K562 (cell line): Measurements from ENCODE around the gene NCOA4. TPM values are rescaled to one million over a fixed set of nuclear protein-coding genes. Genes with fewer than 3 reads are reported as not detected.

ENCODE experiments used
- BCOR ChIP-seq: fragments of 450-650 bp; IDR thresholded peaks from 2 replicates; pipeline ENCODE4 v1.6.1; 2016
- BRCA1 ChIP-seq, 2 experiments: fragments of 450-650 bp in 1 of 2; sonication (generic) in 1 of 2; formaldehyde crosslinking in 1 of 2; IDR thresholded peaks; 2 replicates each; pipeline versions ENCODE4 v1.5.0 to v1.6.1; 2017 to 2020; ENCODE audit warnings: mild to moderate bottlenecking in 1 of 2, missing genetic modification reagents in 1 of 2
- BRD9 ChIP-seq: fragments of 450-650 bp; IDR thresholded peaks from 2 replicates; pipeline ENCODE4 v1.6.1; 2018; ENCODE audit warnings: low read depth; ENCODE audit not compliant: partially characterized antibody
- DMBX1 ChIP-seq: fragments of 250-450 bp; sonication (Bioruptor Pico); IDR thresholded peaks from 2 replicates; pipeline ENCODE4 v1.8.0; 2022; ENCODE audit warnings: inconsistent platforms, mild to moderate bottlenecking, moderate library complexity, borderline replicate concordance
- HCFC1 ChIP-seq: IDR thresholded peaks from 2 replicates; pipeline ENCODE4 v1.6.1; 2012; ENCODE audit warnings: low read depth, low read length, improper control_type of control experiment
- IFI16 ChIP-seq: fragments of 250-450 bp; sonication (Bioruptor Pico); IDR thresholded peaks from 2 replicates; pipeline ENCODE4 v2.1.2; 2022; ENCODE audit warnings: mild to moderate bottlenecking, inconsistent platforms
- POLR2AphosphoS2 ChIP-seq: IDR thresholded peaks from 2 replicates; pipeline ENCODE4 v1.6.1; 2012; ENCODE audit warnings: low read length, improper control_type of control experiment
- PRPF4 ChIP-seq: fragments of 200-400 bp; formaldehyde crosslinking; IDR thresholded peaks from one replicate; pipeline ENCODE4 v1.6.1; 2017; ENCODE audit warnings: low read length, low read depth, mild to moderate bottlenecking; ENCODE audit not compliant: insufficient read depth, poor library complexity, severe bottlenecking
- STAG1 ChIP-seq: sonication (generic); formaldehyde crosslinking; IDR thresholded peaks from 2 replicates; pipeline ENCODE4 v1.5.0; 2020; ENCODE audit warnings: missing genetic modification reagents, borderline replicate concordance
- TAF9B ChIP-seq: fragments of 450-650 bp; IDR thresholded peaks from 2 replicates; pipeline ENCODE4 v1.6.1; 2018; ENCODE audit warnings: mild to moderate bottlenecking; ENCODE audit not compliant: partially characterized antibody
- XRCC3 ChIP-seq: fragments of 450-650 bp; IDR thresholded peaks from 2 replicates; pipeline ENCODE4 v1.6.1; 2017; ENCODE audit warnings: mild to moderate bottlenecking, moderate library complexity
- ZC3H11A ChIP-seq: IDR thresholded peaks from 2 replicates; pipeline ENCODE4 v1.6.1; 2012; ENCODE audit warnings: low read depth, low read length, improper control_type of control experiment
- ZNF133 ChIP-seq: fragments of 250-450 bp; sonication (Bioruptor Pico); IDR thresholded peaks from 2 replicates; pipeline ENCODE4 v1.4.0; 2020; ENCODE audit warnings: mild to moderate bottlenecking
- ZNF212 ChIP-seq: fragments of 450-650 bp; formaldehyde crosslinking; IDR thresholded peaks from 2 replicates; pipeline ENCODE4 v1.4.0; 2020; ENCODE audit warnings: mild to moderate bottlenecking
- ZNF347 ChIP-seq: fragments of 450-650 bp; formaldehyde crosslinking; IDR thresholded peaks from 2 replicates; pipeline ENCODE4 v1.4.0; 2020; ENCODE audit warnings: low read depth, mild to moderate bottlenecking, moderate library complexity
- ZNF79 ChIP-seq: fragments of 250-450 bp; sonication (Bioruptor Pico); IDR thresholded peaks from 2 replicates; pipeline ENCODE4 v1.4.0; 2020; ENCODE audit warnings: low read depth, mild to moderate bottlenecking, moderate library complexity
- polyA plus RNA-seq, 8 experiments: library from polyadenylated mRNA; depleted of rRNA in 4 of 8; stranded (reverse) in 5 of 8; unstranded in 3 of 8; fragments of >200 nt; fragmentation: Nextera tagmentation in 2 of 8; fragmentation: Illumina TruSeq in 1 of 8; extraction: Ambion mirVana in 2 of 8; extraction: Trizol in 1 of 8; gene quantifications; 2 replicates each; pipeline versions ENCODE4 v1.2.1 to v1.2.3, GENCODE V29; 2011 to 2014; ENCODE audit warnings: inconsistent platforms in 1 of 8, missing spikeins in 1 of 8
- total RNA-seq, 7 experiments: library from RNA; depleted of rRNA in 6 of 7; stranded (reverse); fragments of >200 nt in 6 of 7; fragmentation: Illumina TruSeq in 2 of 7; extraction: Trizol in 2 of 7; gene quantifications; 2 replicates each; pipeline versions ENCODE4 v1.2.1 to v1.2.3, GENCODE V29; 2011 to 2021; ENCODE audit warnings: low replicate concordance in 1 of 7
- TF ChIP-seq, protein P1 (sequence below): fragments of 250-450 bp; sonication (Bioruptor Pico); IDR thresholded peaks from 2 replicates; pipeline ENCODE4 v1.4.0; 2020; ENCODE audit warnings: mild to moderate bottlenecking, moderate library complexity
- TF ChIP-seq, protein P2 (sequence below): fragments of 250-450 bp; sonication (Bioruptor Pico); IDR thresholded peaks from 2 replicates; pipeline ENCODE4 v1.5.0; 2021; ENCODE audit warnings: mild to moderate bottlenecking, borderline replicate concordance
- TF ChIP-seq, protein P3 (sequence below), 3 experiments: IDR thresholded peaks in 2 of 3; conservative IDR thresholded peaks in 1 of 3; 2 replicates each; pipeline ENCODE4 v1.5.1; 2011 to 2012; ENCODE audit warnings: low read length in 3 of 3, mild to moderate bottlenecking in 3 of 3, control low read depth in 2 of 3, improper control_type of control experiment in 1 of 3, inconsistent platforms in 1 of 3, low read depth in 1 of 3, mixed read lengths in 1 of 3, moderate library complexity in 1 of 3; ENCODE audit not compliant: insufficient read depth in 2 of 3
- TF ChIP-seq, protein P4 (sequence below): fragments of 250-450 bp; sonication (Bioruptor Pico); IDR thresholded peaks from 2 replicates; pipeline ENCODE4 v1.8.0; 2021; ENCODE audit warnings: borderline replicate concordance, mild to moderate bottlenecking, moderate library complexity; ENCODE audit not compliant: poor library complexity, severe bottlenecking

Gene NCOA4
- total and polyA plus RNA-seq, 9 of the 15 experiments (the other 6 are each of a cell fraction or from before 2014, with no cell fraction given), result 89.8 to 283 (median 181) TPM

DNA sequence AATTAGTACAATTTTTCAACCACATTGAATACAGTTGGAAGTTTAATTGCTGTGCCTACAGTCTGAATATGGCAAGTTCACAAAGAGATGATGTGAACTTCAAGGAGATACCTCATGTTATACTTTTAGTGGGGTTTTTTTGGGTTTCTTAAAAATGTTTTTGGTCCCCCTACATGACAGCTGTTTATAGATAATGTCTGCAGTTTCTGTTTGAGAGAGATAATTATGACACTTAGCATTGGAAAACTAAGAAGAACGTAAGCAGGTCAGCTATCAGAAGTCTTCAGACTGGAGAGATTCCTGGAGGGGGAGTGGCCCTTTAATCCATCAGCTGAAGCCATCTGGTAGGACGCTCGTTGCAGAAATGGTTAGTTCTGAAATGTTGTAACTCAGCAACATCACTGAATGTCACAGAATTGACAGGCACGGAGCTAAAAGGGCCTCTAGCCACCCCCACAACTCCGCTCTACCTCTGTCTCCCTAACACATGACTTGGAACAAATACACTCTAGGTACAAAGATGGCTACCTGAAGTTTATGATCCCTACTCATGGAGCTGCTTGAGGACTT is 29.2 kb downstream of the NCOA4 start (continued):
- TF ChIP-seq, protein P1, sequence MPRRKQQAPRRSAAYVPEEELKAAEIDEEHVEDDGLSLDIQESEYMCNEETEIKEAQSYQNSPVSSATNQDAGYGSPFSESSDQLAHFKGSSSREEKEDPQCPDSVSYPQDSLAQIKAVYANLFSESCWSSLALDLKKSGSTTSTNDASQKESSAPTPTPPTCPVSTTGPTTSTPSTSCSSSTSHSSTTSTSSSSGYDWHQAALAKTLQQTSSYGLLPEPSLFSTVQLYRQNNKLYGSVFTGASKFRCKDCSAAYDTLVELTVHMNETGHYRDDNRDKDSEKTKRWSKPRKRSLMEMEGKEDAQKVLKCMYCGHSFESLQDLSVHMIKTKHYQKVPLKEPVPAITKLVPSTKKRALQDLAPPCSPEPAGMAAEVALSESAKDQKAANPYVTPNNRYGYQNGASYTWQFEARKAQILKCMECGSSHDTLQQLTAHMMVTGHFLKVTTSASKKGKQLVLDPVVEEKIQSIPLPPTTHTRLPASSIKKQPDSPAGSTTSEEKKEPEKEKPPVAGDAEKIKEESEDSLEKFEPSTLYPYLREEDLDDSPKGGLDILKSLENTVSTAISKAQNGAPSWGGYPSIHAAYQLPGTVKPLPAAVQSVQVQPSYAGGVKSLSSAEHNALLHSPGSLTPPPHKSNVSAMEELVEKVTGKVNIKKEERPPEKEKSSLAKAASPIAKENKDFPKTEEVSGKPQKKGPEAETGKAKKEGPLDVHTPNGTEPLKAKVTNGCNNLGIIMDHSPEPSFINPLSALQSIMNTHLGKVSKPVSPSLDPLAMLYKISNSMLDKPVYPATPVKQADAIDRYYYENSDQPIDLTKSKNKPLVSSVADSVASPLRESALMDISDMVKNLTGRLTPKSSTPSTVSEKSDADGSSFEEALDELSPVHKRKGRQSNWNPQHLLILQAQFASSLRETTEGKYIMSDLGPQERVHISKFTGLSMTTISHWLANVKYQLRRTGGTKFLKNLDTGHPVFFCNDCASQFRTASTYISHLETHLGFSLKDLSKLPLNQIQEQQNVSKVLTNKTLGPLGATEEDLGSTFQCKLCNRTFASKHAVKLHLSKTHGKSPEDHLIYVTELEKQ (CRISPR knock-in tag), result 0 out of 2 replicates have a peak, but pooled peaks have one; percentile 32
- TF ChIP-seq HCFC1 (no peak; the same call in 1 of the 2 replicates), ZNF212 (no peak), POLR2AphosphoS2 (no peak), ZC3H11A (no peak), BRD9 (peak; percentile 95), ZNF79 (0 out of 2 replicates have a peak, but pooled peaks have one; percentile 13), DMBX1 (peak; percentile 98), XRCC3 (no peak), BRCA1 (IDR thresholded peaks at IDR 0.05) (no peak), BRCA1 (CRISPR knock-in tag; IDR thresholded peaks at IDR 0.05) (no peak), ZNF133 (CRISPR knock-in tag) (no peak), TAF9B (peak; percentile 99), PRPF4 (no peak), STAG1 (CRISPR knock-in tag) (no peak), BCOR (peak; percentile 91), IFI16 (CRISPR knock-in tag) (no peak), ZNF347 (CRISPR knock-in tag) (0 out of 2 replicates have a peak, but pooled peaks have one; percentile 9)
- TF ChIP-seq, protein P2, sequence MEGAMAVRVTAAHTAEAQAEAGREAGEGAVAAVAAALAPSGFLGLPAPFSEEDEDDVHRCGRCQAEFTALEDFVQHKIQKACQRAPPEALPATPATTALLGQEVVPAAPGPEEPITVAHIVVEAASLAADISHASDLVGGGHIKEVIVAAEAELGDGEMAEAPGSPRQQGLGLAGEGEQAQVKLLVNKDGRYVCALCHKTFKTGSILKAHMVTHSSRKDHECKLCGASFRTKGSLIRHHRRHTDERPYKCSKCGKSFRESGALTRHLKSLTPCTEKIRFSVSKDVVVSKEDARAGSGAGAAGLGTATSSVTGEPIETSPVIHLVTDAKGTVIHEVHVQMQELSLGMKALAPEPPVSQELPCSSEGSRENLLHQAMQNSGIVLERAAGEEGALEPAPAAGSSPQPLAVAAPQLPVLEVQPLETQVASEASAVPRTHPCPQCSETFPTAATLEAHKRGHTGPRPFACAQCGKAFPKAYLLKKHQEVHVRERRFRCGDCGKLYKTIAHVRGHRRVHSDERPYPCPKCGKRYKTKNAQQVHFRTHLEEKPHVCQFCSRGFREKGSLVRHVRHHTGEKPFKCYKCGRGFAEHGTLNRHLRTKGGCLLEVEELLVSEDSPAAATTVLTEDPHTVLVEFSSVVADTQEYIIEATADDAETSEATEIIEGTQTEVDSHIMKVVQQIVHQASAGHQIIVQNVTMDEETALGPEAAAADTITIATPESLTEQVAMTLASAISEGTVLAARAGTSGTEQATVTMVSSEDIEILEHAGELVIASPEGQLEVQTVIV (CRISPR knock-in tag), result no peak
- TF ChIP-seq, protein P3, sequence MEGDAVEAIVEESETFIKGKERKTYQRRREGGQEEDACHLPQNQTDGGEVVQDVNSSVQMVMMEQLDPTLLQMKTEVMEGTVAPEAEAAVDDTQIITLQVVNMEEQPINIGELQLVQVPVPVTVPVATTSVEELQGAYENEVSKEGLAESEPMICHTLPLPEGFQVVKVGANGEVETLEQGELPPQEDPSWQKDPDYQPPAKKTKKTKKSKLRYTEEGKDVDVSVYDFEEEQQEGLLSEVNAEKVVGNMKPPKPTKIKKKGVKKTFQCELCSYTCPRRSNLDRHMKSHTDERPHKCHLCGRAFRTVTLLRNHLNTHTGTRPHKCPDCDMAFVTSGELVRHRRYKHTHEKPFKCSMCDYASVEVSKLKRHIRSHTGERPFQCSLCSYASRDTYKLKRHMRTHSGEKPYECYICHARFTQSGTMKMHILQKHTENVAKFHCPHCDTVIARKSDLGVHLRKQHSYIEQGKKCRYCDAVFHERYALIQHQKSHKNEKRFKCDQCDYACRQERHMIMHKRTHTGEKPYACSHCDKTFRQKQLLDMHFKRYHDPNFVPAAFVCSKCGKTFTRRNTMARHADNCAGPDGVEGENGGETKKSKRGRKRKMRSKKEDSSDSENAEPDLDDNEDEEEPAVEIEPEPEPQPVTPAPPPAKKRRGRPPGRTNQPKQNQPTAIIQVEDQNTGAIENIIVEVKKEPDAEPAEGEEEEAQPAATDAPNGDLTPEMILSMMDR (IDR thresholded peaks at IDR 0.05 in 2 of 3, conservative IDR thresholded peaks at IDR 0.05 in 1 of 3; ENCODE audit: insufficient read depth in 2 of 3, low read depth in 1 of 3, low read length in 3 of 3), result no peak
- TF ChIP-seq, protein P4, sequence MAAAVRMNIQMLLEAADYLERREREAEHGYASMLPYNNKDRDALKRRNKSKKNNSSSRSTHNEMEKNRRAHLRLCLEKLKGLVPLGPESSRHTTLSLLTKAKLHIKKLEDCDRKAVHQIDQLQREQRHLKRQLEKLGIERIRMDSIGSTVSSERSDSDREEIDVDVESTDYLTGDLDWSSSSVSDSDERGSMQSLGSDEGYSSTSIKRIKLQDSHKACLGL (CRISPR knock-in tag), result no peak
